C4-2B (cell line): Measurements from ENCODE around the gene ANKLE2.

ENCODE experiments used
- CTCF ChIP-seq: fragments of 450-650 bp; conservative IDR thresholded peaks from 2 replicates; pipeline ENCODE4 v1.5.1; 2017; ENCODE audit warnings: mild to moderate bottlenecking
- ZFX ChIP-seq: fragments of 450-650 bp; IDR thresholded peaks from 2 replicates; pipeline ENCODE4 v1.6.1; 2017

- TF ChIP-seq CTCF, result no peak
- TF ChIP-seq ZFX, result no peak
Observed at GRCh38 chr12:132719954-132720324, 41.7 kb downstream of the ANKLE2 start.
